ENCODE measurements around the gene MAP1LC3B.

MAP1LC3B gene

DNA sequence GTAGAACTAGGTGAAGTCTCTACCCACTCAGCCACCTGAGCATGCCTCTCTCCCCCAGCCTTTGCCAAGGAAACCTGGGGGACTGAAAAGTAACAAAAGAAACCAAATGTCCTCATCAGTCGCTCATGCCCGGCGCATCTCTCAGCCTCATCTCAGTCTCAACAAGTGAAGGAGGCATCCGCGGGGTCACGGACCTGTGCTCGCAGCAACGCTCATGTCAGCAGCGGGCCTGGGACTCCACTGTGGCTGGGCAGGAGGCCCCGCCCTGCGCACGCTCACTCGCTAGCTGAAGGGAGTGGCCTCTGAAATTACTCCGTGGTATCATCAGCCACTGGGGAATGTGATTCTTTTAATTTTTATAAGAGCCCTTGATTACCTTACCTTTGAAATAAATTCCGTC is 31.3 kb downstream of the MAP1LC3B start:
- H3K79me2 ChIP-seq (ENCODE audit: insufficient read depth, low read length) = no peaks in the 10 kb centered on the region
- H2AFZ ChIP-seq (ENCODE audit: low read length) = no peak overlapping the region
- no peaks in the 10 kb centered on the region for H3K4me1 ChIP-seq (ENCODE audit: insufficient read depth, low read length, severe bottlenecking)
- no peak overlapping the region for H3K4me2 ChIP-seq (ENCODE audit: low read length)
- H3K27ac ChIP-seq (ENCODE audit: low read depth, low read length, poor library complexity, severe bottlenecking) = no peak overlapping the region
- no peaks in the 10 kb centered on the region for H3K9me2 ChIP-seq (ENCODE audit: low read depth, low read length)
- H3K9me3 ChIP-seq (ENCODE audit: low read length) = no peaks in the 10 kb centered on the region
- peaks cover 42% of the 10 kb centered on the region for H3K36me3 ChIP-seq (ENCODE audit: insufficient read depth, low read length)
- no peak overlapping the region for H3K9ac ChIP-seq (ENCODE audit: low read length)
- H3K4me3 ChIP-seq (ENCODE audit: low read depth, low read length, poor library complexity, severe bottlenecking) = no peak overlapping the region
- TF ChIP-seq EZH2 (IDR thresholded peaks at IDR 0.05; ENCODE audit: borderline replicate concordance, low read length) = no peak
- TF ChIP-seq, protein P1, sequence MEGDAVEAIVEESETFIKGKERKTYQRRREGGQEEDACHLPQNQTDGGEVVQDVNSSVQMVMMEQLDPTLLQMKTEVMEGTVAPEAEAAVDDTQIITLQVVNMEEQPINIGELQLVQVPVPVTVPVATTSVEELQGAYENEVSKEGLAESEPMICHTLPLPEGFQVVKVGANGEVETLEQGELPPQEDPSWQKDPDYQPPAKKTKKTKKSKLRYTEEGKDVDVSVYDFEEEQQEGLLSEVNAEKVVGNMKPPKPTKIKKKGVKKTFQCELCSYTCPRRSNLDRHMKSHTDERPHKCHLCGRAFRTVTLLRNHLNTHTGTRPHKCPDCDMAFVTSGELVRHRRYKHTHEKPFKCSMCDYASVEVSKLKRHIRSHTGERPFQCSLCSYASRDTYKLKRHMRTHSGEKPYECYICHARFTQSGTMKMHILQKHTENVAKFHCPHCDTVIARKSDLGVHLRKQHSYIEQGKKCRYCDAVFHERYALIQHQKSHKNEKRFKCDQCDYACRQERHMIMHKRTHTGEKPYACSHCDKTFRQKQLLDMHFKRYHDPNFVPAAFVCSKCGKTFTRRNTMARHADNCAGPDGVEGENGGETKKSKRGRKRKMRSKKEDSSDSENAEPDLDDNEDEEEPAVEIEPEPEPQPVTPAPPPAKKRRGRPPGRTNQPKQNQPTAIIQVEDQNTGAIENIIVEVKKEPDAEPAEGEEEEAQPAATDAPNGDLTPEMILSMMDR (IDR thresholded peaks at IDR 0.05; ENCODE audit: low read length) = no peak
- no peaks in the 10 kb centered on the region for H4K20me1 ChIP-seq (ENCODE audit: insufficient read depth, low read length)
- H3F3A ChIP-seq (ENCODE audit: insufficient read depth, low read length) = no peaks in the 10 kb centered on the region
- no peaks in the 10 kb centered on the region for H3K27me3 ChIP-seq (ENCODE audit: insufficient read depth, low read length)

GRCh38 chr16:87424266-87424665 is 32.1 kb downstream of the MAP1LC3B start:
- Histone ChIP-seq H3K9me3 (ENCODE audit: low read length) (no peaks in the 10 kb centered on the region), H3K4me1 (ENCODE audit: insufficient read depth, low read length, severe bottlenecking) (no peaks in the 10 kb centered on the region), H3K4me3 (ENCODE audit: low read depth, low read length, poor library complexity, severe bottlenecking) (no peak overlapping the region), H3K27me3 (ENCODE audit: insufficient read depth, low read length) (no peaks in the 10 kb centered on the region), H3F3A (ENCODE audit: insufficient read depth, low read length) (no peaks in the 10 kb centered on the region), H2AFZ (ENCODE audit: low read length) (no peak overlapping the region), H3K9ac (ENCODE audit: low read length) (no peak overlapping the region), H3K4me2 (ENCODE audit: low read length) (no peak overlapping the region), H3K36me3 (ENCODE audit: insufficient read depth, low read length) (peaks cover 40% of the 10 kb centered on the region), H3K9me2 (ENCODE audit: low read depth, low read length) (no peaks in the 10 kb centered on the region), H3K79me2 (ENCODE audit: insufficient read depth, low read length) (no peaks in the 10 kb centered on the region), H3K27ac (ENCODE audit: low read depth, low read length, poor library complexity, severe bottlenecking) (no peak overlapping the region), H4K20me1 (ENCODE audit: insufficient read depth, low read length) (no peaks in the 10 kb centered on the region)
- TF ChIP-seq EZH2 (IDR thresholded peaks at IDR 0.05; ENCODE audit: borderline replicate concordance, low read length) = no peak
- TF ChIP-seq, protein P1 (IDR thresholded peaks at IDR 0.05; ENCODE audit: low read length) = no peak

DNA sequence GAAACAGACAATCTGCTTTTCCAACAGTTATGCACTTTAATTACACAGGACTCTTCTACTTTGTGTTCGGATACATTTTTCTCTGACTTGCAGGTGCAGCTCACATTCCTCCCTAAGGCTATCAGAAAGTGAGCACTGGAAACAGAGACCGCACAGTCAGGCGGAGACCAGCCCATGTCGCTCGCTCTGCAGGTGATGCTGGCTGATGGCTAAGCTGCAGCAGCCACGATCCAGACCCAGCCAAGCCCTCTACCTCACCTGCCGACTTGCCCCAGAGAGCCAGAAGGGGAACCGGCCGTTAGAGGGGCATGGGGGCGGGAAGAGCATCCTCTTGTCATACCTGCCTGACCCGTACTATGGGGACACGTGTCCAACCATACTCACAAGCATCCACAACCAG is 33.8 kb downstream of the MAP1LC3B start:
- H3K4me3 ChIP-seq (ENCODE audit: low read depth, low read length, poor library complexity, severe bottlenecking) = no peak overlapping the region

More for the DNA sequence above, 33.8 kb downstream of the MAP1LC3B start:
- no peaks in the 10 kb centered on the region for H3K4me1 ChIP-seq (ENCODE audit: insufficient read depth, low read length, severe bottlenecking)
- TF ChIP-seq, protein P1 (IDR thresholded peaks at IDR 0.05; ENCODE audit: low read length) = no peak
- no peak for TF ChIP-seq EZH2 (IDR thresholded peaks at IDR 0.05; ENCODE audit: borderline replicate concordance, low read length)
- no peak overlapping the region for H3K9ac ChIP-seq (ENCODE audit: low read length)
- H2AFZ ChIP-seq (ENCODE audit: low read length) = no peak overlapping the region
- H3K27ac ChIP-seq (ENCODE audit: low read depth, low read length, poor library complexity, severe bottlenecking) = no peak overlapping the region
- no peaks in the 10 kb centered on the region for H4K20me1 ChIP-seq (ENCODE audit: insufficient read depth, low read length)
- no peaks in the 10 kb centered on the region for H3K79me2 ChIP-seq (ENCODE audit: insufficient read depth, low read length)
- peaks cover 35% of the 10 kb centered on the region for H3K36me3 ChIP-seq (ENCODE audit: insufficient read depth, low read length)
- no peaks in the 10 kb centered on the region for H3K9me2 ChIP-seq (ENCODE audit: low read depth, low read length)
- no peaks in the 10 kb centered on the region for H3F3A ChIP-seq (ENCODE audit: insufficient read depth, low read length)
- no peaks in the 10 kb centered on the region for H3K9me3 ChIP-seq (ENCODE audit: low read length)
- H3K4me2 ChIP-seq (ENCODE audit: low read length) = no peak overlapping the region
- H3K27me3 ChIP-seq (ENCODE audit: insufficient read depth, low read length) = no peaks in the 10 kb centered on the region

Measured in OCI-LY1 (cell line).